NCI-H1436 (cell line): Measurements from ENCODE around the gene PTK6.

Experiments
- DNase-seq: peaks from one replicate; lab custom pipeline; 2025; lab: John Stamatoyannopoulos, UW

PTK6 gene

DNA sequence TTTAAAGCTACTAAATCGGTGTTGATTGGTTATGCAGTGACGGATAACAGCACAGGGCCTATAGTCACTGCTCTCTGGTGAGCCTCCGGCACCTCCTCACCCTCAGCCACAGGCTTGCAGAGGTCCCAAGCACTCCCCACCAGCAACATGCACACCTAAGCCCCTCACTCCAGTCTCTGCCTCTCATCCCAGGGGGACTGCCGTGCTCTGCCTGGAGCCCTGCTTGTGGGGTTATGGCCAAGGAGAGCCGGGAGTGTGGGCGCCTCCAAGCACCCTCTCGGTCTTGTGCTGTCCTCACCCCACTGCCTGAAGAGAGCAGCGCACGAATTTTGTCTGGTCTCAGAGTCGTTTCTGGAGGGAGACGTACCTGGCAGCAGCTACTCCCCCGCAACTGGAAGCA is 31.5 kb downstream of the PTK6 start:
- DNase-seq: no peak

GRCh38 chr20:63505281-63505680 is 31.9 kb downstream of the PTK6 start:
- no peak for DNase-seq

DNA sequence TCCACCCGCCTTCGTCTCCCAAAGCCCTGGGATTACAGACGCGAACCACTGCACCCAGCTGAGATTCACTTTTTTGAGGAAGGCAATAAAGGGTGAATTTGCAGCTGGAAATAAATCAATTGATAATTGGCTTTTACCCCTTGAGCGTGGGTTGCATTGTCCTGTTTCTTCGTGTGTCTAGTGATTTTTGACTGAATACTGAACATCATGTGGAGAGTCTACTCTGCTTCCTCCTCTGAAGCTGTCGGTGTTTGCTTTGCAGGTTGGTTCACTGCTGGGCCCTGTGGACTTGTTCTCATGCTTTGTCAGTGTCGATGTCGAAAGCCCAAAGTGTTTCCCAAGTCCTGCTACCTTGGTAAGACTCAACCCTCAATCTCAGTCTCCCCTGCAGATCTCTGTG is 32.5 kb downstream of the PTK6 start:
- no peak for DNase-seq

- DNase-seq: no peak
These were observed 33.7 kb downstream of the PTK6 start for GRCh38 chr20:63503524-63503923.

- peak; percentile 42 for DNase-seq
These were observed 34.5 kb downstream of the PTK6 start for GRCh38 chr20:63502671-63503172.

DNA sequence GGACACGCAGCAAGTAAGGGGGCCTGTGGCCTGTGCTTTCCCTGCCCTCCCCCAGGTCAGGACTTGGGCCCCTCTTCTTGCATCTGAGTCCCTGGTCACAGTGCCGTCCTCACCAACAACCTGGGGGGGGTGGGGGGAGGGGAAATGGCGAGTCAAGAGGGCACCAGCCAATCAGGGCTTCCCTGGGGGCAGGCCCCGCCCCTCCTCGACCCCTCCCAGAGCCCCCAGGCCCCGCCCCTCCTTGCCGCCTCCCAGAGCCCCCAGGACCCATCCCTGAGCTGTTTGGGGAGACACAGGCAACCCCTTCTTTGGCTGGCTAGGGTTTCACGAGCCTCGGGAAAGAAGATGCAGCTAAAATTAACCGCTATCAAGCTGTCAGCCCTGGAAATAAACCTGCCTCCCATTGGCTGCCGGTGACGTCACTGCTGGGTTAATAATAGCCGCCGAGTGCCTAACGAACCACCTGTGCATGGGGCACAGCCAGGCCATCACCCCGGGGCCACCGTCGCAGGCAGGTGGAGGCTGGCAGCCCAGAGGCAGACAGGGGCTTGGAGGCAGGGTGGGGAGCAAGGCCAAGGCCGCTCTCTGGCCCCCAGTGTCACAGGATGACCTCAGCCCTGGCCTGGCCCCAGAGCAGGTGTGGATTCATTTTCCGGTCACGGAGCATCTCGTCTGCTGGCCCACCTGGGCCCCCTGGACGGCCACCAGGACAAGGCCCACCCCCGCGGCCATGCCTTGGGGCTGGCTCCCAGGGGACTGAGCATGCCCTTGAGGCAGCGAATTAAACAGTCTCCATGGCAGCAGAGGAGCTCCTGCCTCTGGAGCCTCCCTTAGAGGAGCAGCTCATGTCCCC is 35.1 kb downstream of the PTK6 start:
- DNase-seq: peak; percentile 82

DNA sequence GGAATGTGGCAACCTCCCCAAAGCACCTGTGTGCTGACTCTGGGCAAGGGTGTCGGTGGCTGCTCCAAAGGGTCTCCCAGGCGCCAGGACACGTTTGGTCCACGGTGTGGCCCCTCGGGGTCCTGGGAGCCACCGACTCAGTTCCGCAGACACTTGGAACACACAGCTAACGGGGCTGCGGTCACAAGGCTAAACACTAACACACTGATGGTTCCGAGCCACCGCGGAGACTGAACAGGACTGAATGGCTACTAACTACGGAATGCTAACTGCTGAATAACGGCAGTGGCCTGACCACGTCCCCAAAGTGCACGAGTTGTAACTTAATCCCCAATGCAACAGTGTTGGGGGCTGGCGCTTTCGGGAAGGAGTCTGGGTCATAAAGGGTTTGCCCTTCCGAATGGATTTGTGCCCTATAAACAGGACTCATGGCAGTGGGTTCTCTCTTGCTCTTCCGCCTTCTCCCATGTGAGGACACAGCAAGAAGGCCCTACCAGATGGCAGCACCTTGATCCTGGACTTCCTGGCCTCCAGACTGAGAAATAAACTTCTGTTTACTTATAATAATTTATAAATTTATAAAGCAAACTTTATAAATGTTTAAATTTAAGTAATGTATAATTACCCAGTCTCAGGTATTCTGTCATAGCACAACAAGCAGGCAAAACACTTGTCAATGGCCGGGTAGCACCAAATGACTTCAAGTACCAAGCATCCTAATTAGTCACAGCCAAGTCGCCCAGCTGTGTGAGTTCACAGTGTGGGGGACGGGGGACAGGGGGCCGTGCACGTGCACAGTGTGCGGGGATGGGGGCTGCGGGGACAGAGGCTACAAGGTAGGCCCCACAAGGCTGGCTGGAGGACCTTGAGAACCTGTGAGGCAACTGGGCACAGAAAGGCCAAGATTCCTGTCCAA is 36.0 kb downstream of the PTK6 start:
- no peak for DNase-seq

DNA sequence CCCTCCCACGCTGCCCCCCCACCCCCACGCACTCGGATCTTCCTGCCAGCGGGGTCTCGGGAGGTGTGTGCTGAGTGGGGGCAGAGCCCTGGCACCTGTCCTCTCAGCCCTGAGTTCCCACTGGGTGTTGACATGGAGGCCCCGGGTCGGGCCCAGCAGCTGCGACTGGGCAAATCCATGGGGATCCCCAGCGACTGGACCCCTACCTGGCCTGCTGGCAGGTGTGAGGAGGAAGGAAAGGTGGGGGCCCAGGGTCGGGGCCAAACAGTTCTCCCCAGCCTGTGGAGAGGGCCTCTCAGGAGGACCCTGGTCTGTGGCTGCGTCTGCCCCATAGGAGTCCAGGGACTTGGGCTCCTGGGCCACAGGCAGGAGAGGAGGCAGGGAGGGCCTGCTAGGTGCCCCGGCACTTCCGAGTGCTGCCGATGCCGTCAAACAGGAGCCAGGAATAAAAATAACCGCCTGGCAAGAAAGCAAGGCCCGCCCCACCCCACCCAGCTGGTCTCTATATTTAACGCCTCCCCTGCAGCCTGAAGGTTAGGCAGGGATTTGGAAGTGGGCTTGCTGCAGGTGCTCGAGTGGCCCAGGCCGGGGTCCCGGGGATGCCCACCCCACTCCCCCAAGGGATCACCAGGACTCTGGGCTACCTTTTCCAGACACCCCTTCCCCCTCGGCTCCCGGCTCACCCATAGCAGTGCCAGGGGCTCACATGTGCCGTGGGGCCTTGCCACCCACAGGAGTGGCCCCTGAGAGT is 36.9 kb downstream of the PTK6 start:
- DNase-seq: no peak

DNA sequence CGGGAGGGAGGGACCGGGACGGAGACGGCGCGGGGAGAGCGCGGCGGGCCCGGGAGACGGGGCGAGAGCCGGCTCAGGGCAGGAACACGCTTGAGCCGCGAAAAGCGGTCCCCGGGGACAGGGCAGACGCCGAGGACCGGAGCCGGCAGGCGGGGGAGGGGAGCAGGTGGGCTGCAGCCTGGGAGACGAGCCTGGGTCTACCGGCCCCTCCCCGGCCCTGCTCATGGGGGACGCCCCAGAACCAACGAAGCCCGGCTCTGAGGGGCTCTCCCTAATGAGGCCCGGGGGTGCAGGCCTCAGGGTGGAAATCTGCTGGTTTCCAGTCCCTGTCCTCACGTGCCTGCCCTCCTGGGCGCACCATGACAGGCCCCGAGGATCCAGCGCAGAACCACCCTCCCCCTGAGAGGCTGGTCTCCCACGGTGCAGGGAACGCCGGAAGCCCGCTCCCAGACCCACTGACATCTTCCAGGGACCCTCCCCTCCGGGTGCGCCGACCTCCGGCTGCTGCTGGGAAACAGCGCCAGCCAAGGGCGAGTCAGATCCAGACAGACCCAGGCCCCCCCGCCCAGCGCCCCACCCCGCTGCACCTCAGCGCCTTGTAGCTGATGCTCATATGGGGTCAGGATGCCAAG is 37.7 kb downstream of the PTK6 start:
- peak; percentile 72 for DNase-seq

GRCh38 chr20:63498960-63499337 is 38.2 kb downstream of the PTK6 start, which contains the start of gene EEF1A2:
Gene EEF1A2, minus strand, starts transcription at chr20:63499083. Its CDS starts 1,320 bp downstream, at chr20:63497763.
- DNase-seq: peak; percentile 72

GRCh38 chr20:63497946-63498935 is 38.9 kb downstream of the PTK6 start:
- DNase-seq: no peak

- no peak for DNase-seq
These were observed 39.8 kb downstream of the PTK6 start for GRCh38 chr20:63497138-63497945.

- no peak for DNase-seq
These were observed 40.5 kb downstream of the PTK6 start for GRCh38 chr20:63496596-63497120.

- peak; percentile 66 for DNase-seq
These were observed 41.2 kb downstream of the PTK6 start for GRCh38 chr20:63495741-63496595.

GRCh38 chr20:63495167-63495720 is 41.9 kb downstream of the PTK6 start:
- DNase-seq: no peak

DNA sequence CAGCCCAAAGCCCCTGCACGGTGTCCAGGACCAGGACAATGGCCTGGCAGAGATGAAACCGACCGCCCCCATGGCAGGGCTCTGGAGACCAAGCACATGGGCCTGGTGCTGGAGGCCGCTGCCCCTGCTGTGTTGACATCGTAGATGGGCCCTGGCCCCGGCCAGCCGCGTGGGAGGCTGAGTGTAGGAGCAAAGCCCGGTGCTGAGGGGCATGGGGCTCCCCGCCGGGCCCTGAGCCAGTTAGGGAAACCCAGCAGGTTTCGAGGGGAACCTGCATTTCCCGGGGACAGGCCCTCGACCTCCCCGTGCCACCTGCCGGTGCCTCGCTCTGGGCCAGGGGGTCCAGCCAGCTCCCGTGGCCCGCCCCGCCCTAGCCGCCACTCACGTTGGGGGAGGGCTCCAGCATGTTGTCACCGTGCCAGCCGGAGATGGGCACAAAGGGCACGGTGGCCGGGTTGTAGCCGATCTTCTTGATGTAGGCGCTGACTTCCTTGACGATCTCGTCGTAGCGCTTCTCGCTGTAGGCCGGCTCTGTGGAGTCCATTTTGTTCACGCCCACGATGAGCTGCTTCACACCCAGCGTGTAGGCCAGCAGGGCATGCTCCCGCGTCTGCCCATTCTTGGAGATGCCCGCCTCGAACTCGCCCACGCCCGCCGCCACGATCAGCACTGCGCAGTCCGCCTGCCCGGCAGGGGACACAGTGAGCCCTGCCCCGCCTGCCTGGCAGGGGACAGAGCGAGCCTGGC is 42.6 kb downstream of the PTK6 start:
- DNase-seq: no peak

- DNase-seq: no peak
These were observed 43.1 kb downstream of the PTK6 start for GRCh38 chr20:63494084-63494419.
